C4-2B (cell line): ENCODE results near the gene GOLGA1.

ENCODE experiments used
- ZFX ChIP-seq: fragments of 450-650 bp; IDR thresholded peaks from 2 replicates; pipeline ENCODE4 v1.6.1; 2017
- TF ChIP-seq, protein P1 (sequence below): fragments of 450-650 bp; conservative IDR thresholded peaks from 2 replicates; pipeline ENCODE4 v1.5.1; 2017; ENCODE audit warnings: mild to moderate bottlenecking

DNA sequence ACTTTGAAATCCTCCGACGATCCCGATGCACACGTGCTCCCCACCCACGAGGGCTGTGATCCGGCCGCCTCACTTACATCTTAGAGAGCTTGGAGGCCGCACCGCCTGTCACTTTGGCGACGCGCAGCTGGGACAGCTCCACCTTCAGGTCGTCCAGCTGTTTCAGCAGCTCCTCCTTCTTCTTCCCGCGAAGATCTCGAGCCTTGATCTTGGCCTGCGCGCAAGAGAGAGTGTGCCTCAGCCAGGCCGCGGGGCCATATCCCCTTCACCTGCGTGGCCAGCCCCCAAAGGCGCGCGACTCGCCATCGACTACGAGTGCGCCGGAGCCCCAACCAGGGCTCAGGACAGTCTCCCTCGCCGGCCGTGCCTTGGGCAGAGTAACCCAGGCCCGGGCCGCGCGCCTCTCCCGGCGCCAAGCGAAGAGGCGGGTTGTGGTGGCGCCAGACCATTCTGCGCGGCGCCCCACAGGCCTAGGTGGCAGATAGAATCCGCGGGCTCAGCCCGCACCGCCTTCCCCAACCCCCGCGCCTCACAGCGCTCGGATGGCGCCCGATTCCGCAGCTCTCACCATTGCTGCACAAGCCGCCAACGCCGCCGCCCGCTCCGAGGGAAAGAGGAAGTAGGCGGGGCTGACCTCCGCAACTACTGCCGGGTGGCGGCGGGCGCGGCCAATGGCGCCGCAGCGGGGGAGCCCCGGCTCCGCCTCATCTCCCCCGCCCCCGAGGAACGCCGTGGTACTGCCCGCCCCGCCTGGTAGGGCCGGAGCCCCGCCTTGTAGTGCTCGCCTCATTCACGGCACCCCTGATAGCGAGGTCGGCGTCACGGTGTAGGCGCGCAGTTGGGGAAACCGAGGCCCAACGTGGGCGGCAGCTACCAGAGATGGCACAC lies 79.3 kb downstream of the GOLGA1 start, which contains the start of the genes ARPC5L and RPL35:
- TF ChIP-seq ZFX = peak; percentile 96; the same call in 1 of the 2 replicates
- TF ChIP-seq, protein P1, sequence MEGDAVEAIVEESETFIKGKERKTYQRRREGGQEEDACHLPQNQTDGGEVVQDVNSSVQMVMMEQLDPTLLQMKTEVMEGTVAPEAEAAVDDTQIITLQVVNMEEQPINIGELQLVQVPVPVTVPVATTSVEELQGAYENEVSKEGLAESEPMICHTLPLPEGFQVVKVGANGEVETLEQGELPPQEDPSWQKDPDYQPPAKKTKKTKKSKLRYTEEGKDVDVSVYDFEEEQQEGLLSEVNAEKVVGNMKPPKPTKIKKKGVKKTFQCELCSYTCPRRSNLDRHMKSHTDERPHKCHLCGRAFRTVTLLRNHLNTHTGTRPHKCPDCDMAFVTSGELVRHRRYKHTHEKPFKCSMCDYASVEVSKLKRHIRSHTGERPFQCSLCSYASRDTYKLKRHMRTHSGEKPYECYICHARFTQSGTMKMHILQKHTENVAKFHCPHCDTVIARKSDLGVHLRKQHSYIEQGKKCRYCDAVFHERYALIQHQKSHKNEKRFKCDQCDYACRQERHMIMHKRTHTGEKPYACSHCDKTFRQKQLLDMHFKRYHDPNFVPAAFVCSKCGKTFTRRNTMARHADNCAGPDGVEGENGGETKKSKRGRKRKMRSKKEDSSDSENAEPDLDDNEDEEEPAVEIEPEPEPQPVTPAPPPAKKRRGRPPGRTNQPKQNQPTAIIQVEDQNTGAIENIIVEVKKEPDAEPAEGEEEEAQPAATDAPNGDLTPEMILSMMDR = peak; percentile 40
